GM15510 (cell line): ENCODE data around the gene GRID1.

ENCODE experiments used
- POLR2A ChIP-seq: IDR thresholded peaks from 3 replicates; pipeline ENCODE4 v1.6.1; 2011; ENCODE audit warnings: borderline replicate concordance; ENCODE audit not compliant: insufficient read length; ENCODE audit errors: extremely low read depth

GRID1 gene

GRCh38 chr10:86091216-86091615, 275.4 kb downstream of the GRID1 start:
- no peak for TF ChIP-seq POLR2A

- no peak for TF ChIP-seq POLR2A
These were observed 275.8 kb downstream of the GRID1 start for GRCh38 chr10:86090807-86091206.

- TF ChIP-seq POLR2A: no peak
These were observed 278.9 kb downstream of the GRID1 start for GRCh38 chr10:86087716-86088115.

GRCh38 chr10:86086418-86086817, 280.2 kb downstream of the GRID1 start:
- no peak for TF ChIP-seq POLR2A

GRCh38 chr10:86085686-86086085, 280.9 kb downstream of the GRID1 start:
- TF ChIP-seq POLR2A: no peak

GRCh38 chr10:86085136-86085535, 281.5 kb downstream of the GRID1 start:
- no peak for TF ChIP-seq POLR2A

- TF ChIP-seq POLR2A: no peak
These were observed 282.0 kb downstream of the GRID1 start for GRCh38 chr10:86084585-86084984.

- TF ChIP-seq POLR2A: no peak
These were observed 282.9 kb downstream of the GRID1 start for GRCh38 chr10:86083664-86084175.

- no peak for TF ChIP-seq POLR2A
These were observed 283.4 kb downstream of the GRID1 start for GRCh38 chr10:86083206-86083605.

GRCh38 chr10:86082556-86082955, 284.0 kb downstream of the GRID1 start:
- TF ChIP-seq POLR2A: no peak

- TF ChIP-seq POLR2A: no peak
These were observed 287.5 kb downstream of the GRID1 start for GRCh38 chr10:86079088-86079487.

- TF ChIP-seq POLR2A: no peak
These were observed 288.0 kb downstream of the GRID1 start for GRCh38 chr10:86078639-86079035.

- no peak for TF ChIP-seq POLR2A
These were observed 288.5 kb downstream of the GRID1 start for GRCh38 chr10:86077871-86078638.

- no peak for TF ChIP-seq POLR2A
These were observed 289.3 kb downstream of the GRID1 start for GRCh38 chr10:86077271-86077670.

GRCh38 chr10:86075512-86075911, 291.1 kb downstream of the GRID1 start:
- TF ChIP-seq POLR2A: no peak

GRCh38 chr10:86074294-86074693, 292.3 kb downstream of the GRID1 start:
- no peak for TF ChIP-seq POLR2A

GRCh38 chr10:86073199-86073977, 293.2 kb downstream of the GRID1 start:
- TF ChIP-seq POLR2A: no peak

- TF ChIP-seq POLR2A: no peak
These were observed 294.2 kb downstream of the GRID1 start for GRCh38 chr10:86072413-86072812.
